Upper lobe of left lung (tissue), 6 donors: Measurements from ENCODE around the gene EID1. TPM values are rescaled to one million over a fixed set of nuclear protein-coding genes. Genes with fewer than 3 reads are reported as not detected.

Source experiments
- ATAC-seq, 2 donors: fragments of 200-7000 bp; cut with Tn5 transposase; one replicate each; pipeline ENCODE4 v1.9.1; 2022; ENCODE audit warnings: mild to moderate bottlenecking in 2 of 2, moderate library complexity in 2 of 2; ENCODE audit not compliant: low FRiP score in 2 of 2
- DNase-seq, 2 donors: peaks; one replicate each; pipeline ENCODE4 v3.0.0-alpha.2; 2019 to 2020
- H3K27ac ChIP-seq, 4 donors: fragments of 200-600 bp; sonication (generic); one replicate each; pipeline ENCODE4 v1.5.1; 2016 to 2019
- H3K27me3 ChIP-seq, 4 donors: fragments of 200-600 bp; sonication (generic); one replicate each; pipeline ENCODE4 v1.5.1; 2017 to 2019
- H3K36me3 ChIP-seq, 4 donors: fragments of 200-600 bp; sonication (generic); one replicate each; pipeline ENCODE4 v1.5.1; 2016 to 2019
- H3K4me1 ChIP-seq, 4 donors: fragments of 200-600 bp; sonication (generic); one replicate each; pipeline ENCODE4 v1.5.1; 2018 to 2019
- H3K4me3 ChIP-seq, 4 donors: fragments of 200-600 bp; sonication (generic); one replicate each; pipeline ENCODE4 v1.5.1; 2017 to 2019; ENCODE audit warnings: mild to moderate bottlenecking in 2 of 4, moderate library complexity in 1 of 4
- H3K9me3 ChIP-seq, 4 donors: fragments of 200-600 bp; sonication (generic); one replicate each; pipeline ENCODE4 v1.5.1; 2018 to 2019
- CTCF ChIP-seq, 6 experiments: fragments of 450-650 bp in 4 of 6; fragments of 200-600 bp in 2 of 6; sonication (generic) in 2 of 6; IDR thresholded peaks; one replicate each; pipeline ENCODE4 v1.5.1; 2016 to 2019; ENCODE audit warnings: antibody characterized with exemption in 6 of 6
- EP300 ChIP-seq, 4 donors: sonication (generic); formaldehyde crosslinking; IDR thresholded peaks; one replicate each; pipeline ENCODE4 v1.5.1; 2017; ENCODE audit warnings: antibody characterized with exemption in 4 of 4, control low read depth in 2 of 4
- POLR2A ChIP-seq, 4 donors: fragments of 450-650 bp; IDR thresholded peaks; one replicate each; pipeline ENCODE4 v1.5.1; 2016 to 2017; ENCODE audit warnings: antibody characterized with exemption in 4 of 4, mild to moderate bottlenecking in 2 of 4
- POLR2AphosphoS5 ChIP-seq, 2 donors: sonication (generic); formaldehyde crosslinking; IDR thresholded peaks; one replicate each; pipeline ENCODE4 v1.5.1; 2017; ENCODE audit warnings: antibody characterized with exemption in 2 of 2
- WGBS, 2 donors: methylation state at CpG; one replicate each; pipeline ENCODE4 v1.1.5; 2017 to 2018; 5-methylcytosine and 5-hydroxymethylcytosine counted together
- total RNA-seq, 6 donors: library from RNA; depleted of rRNA in 4 of 6; stranded (reverse); fragments of >200 nt in 4 of 6; gene quantifications; one replicate each; pipeline versions ENCODE4 v1.1.0 to v1.2.1, GENCODE V29; 2016 to 2021
- donor health status: DM: no; HTN: no; CAD: no; lungs with moderate emphysema.
- donor health status: DM: no; HTN: yes; CAD: no; lungs with severe emphysema.

The EID1 gene
- total RNA-seq, 6 donors from 2014 or later = 56.6 to 147 (median 109) TPM

- no peaks in the 10 kb centered on the region for H3K9me3 ChIP-seq
- H3K4me3 ChIP-seq = no peak overlapping the region
- no peaks in the 10 kb centered on the region for H3K27me3 ChIP-seq
- H3K27ac ChIP-seq = no peak overlapping the region
- DNase-seq (no peak), ATAC-seq (no peak)
- no peaks in the 10 kb centered on the region for H3K36me3 ChIP-seq
- WGBS, 2 donors = 89 to 93% methylated on average over 2 of the region's 2 CpGs
- peaks cover 0 to 6% (median 0%) of the 10 kb centered on the region in 4 donors for H3K4me1 ChIP-seq
- TF ChIP-seq EP300 (IDR thresholded peaks at IDR 0.05) (no peak), CTCF (IDR thresholded peaks at IDR 0.05) (no peak), POLR2A (IDR thresholded peaks at IDR 0.05) (no peak)
Observed at GRCh38 chr15:48859426-48859825, 18.5 kb upstream of the EID1 start.

- WGBS, 2 donors = 0 to 7% methylated on average over 1 of the region's 1 CpG
- H3K4me3 ChIP-seq = no peak overlapping the region
- H3K9me3 ChIP-seq = no peaks in the 10 kb centered on the region
- ATAC-seq (peak in 1 of 2 donors; percentile 82), DNase-seq (no peak)
- H3K36me3 ChIP-seq = no peaks in the 10 kb centered on the region
- H3K4me1 ChIP-seq = no peaks in the 10 kb centered on the region
- no peaks in the 10 kb centered on the region for H3K27me3 ChIP-seq
- no peak overlapping the region for H3K27ac ChIP-seq
- TF ChIP-seq EP300 (IDR thresholded peaks at IDR 0.05) (no peak), POLR2A (IDR thresholded peaks at IDR 0.05) (no peak), CTCF (IDR thresholded peaks at IDR 0.05) (peak; percentile 43 to 81 (median 74)), POLR2AphosphoS5 (IDR thresholded peaks at IDR 0.05) (no peak)
Observed at GRCh38 chr15:48861813-48862431, 16.0 kb upstream of the EID1 start.

- DNase-seq = no peak
- TF ChIP-seq POLR2A (IDR thresholded peaks at IDR 0.05) (no peak), CTCF (IDR thresholded peaks at IDR 0.05) (no peak), POLR2AphosphoS5 (IDR thresholded peaks at IDR 0.05) (no peak), EP300 (IDR thresholded peaks at IDR 0.05) (no peak)
- no peaks in the 10 kb centered on the region for H3K27me3 ChIP-seq
- H3K9me3 ChIP-seq = no peaks in the 10 kb centered on the region
- no peak for ATAC-seq
- no peaks in the 10 kb centered on the region for H3K36me3 ChIP-seq
- H3K27ac ChIP-seq = no peak overlapping the region
- WGBS, 2 donors = 88 to 100% methylated on average over 1 of the region's 1 CpG
- no peaks in the 10 kb centered on the region for H3K4me1 ChIP-seq
- no peak overlapping the region for H3K4me3 ChIP-seq
Observed at GRCh38 chr15:48862705-48863104, 15.2 kb upstream of the EID1 start.

- no peak for TF ChIP-seq POLR2A (IDR thresholded peaks at IDR 0.05)
- TF ChIP-seq CTCF (IDR thresholded peaks at IDR 0.05) = no peak
- TF ChIP-seq EP300 (IDR thresholded peaks at IDR 0.05) = no peak
- no peak for TF ChIP-seq POLR2AphosphoS5 (IDR thresholded peaks at IDR 0.05)
- whole genome bisulfite sequencing, 2 donors = 46 to 60% methylated on average over 3 of the region's 3 CpGs
- Histone ChIP-seq H3K27me3 (no peaks in the 10 kb centered on the region), H3K4me3 (no peak overlapping the region), H3K27ac (no peak overlapping the region), H3K9me3 (no peaks in the 10 kb centered on the region), H3K36me3 (no peaks in the 10 kb centered on the region), H3K4me1 (peaks cover 0 to 5% (median 0%) of the 10 kb centered on the region in 4 donors)
- no peak for DNase-seq
- peak in 1 of 2 donors; percentile 25 for ATAC-seq
Observed at GRCh38 chr15:48865370-48866079, 12.4 kb upstream of the EID1 start.
